COLO829 (cell line): ENCODE data around the gene SLC16A12.
"Not testable (repeated sequence)": the region's sequence is repeated elsewhere in the genome, so short reads cannot be mapped to it uniquely, and the experiment has no call there.

Experiments used
- DNase-seq: peaks from one replicate; pipeline ENCODE4 v3.0.0; 2012; ENCODE audit warnings: low spot score

SLC16A12 gene

GRCh38 chr10:89416465-89416864 is 118.9 kb downstream of the SLC16A12 start:
- no peak for DNase-seq

GRCh38 chr10:89414879-89415821 is 120.2 kb downstream of the SLC16A12 start:
- DNase-seq, result no peak

GRCh38 chr10:89414146-89414878 is 121.1 kb downstream of the SLC16A12 start, which contains the start of gene IFIT5:
TSS of gene IFIT5 (plus strand) at chr10:89414568. CDS start at chr10:89414799, 231 bp downstream.
- DNase-seq, result no peak

- DNase-seq, result no peak
Measured at GRCh38 chr10:89413398-89413912, 121.9 kb downstream of the SLC16A12 start.

GRCh38 chr10:89412276-89412675 is 123.1 kb downstream of the SLC16A12 start:
- not testable (repeated sequence) for DNase-seq

- not testable (repeated sequence) for DNase-seq
Measured at GRCh38 chr10:89411135-89411534, 124.3 kb downstream of the SLC16A12 start.

GRCh38 chr10:89410551-89410950 is 124.8 kb downstream of the SLC16A12 start:
- not testable (repeated sequence) for DNase-seq

GRCh38 chr10:89409282-89409681 is 126.1 kb downstream of the SLC16A12 start:
- DNase-seq, result not testable (repeated sequence)

GRCh38 chr10:89407792-89408191 is 127.6 kb downstream of the SLC16A12 start:
- DNase-seq, result not testable (repeated sequence)

- not testable (repeated sequence) for DNase-seq
Measured at GRCh38 chr10:89406178-89406577, 129.2 kb downstream of the SLC16A12 start.

- DNase-seq, result no peak
Measured at GRCh38 chr10:89404104-89405047, 131.0 kb downstream of the SLC16A12 start.

- DNase-seq, result no peak
Measured at GRCh38 chr10:89403043-89403442, 132.4 kb downstream of the SLC16A12 start.

GRCh38 chr10:89399956-89400355 is 135.4 kb downstream of the SLC16A12 start:
- no peak for DNase-seq

- DNase-seq, result no peak
Measured at GRCh38 chr10:89398003-89398749, 137.2 kb downstream of the SLC16A12 start.

- DNase-seq, result no peak
Measured at GRCh38 chr10:89395141-89395540, 140.3 kb downstream of the SLC16A12 start.

GRCh38 chr10:89393898-89394297 is 141.5 kb downstream of the SLC16A12 start:
- no peak for DNase-seq

GRCh38 chr10:89392974-89393373 is 142.4 kb downstream of the SLC16A12 start:
- no peak for DNase-seq

GRCh38 chr10:89391907-89392756 is 143.3 kb downstream of the SLC16A12 start, which contains the start of gene IFIT1:
TSS of gene IFIT1 (plus strand) at chr10:89392623. CDS start at chr10:89392713, 90 bp downstream.
- peak; percentile 71 for DNase-seq

GRCh38 chr10:89391226-89391576 is 144.2 kb downstream of the SLC16A12 start:
- DNase-seq, result not testable (repeated sequence)
